CD4-positive, alpha-beta T cell treated with Interleukin-12 subunit alpha and Interleukin-12 subunit beta, for 1 hour (primary cell): ENCODE measurements around the gene SLC39A10.

ENCODE experiments used
- DNase-seq: peaks from one replicate; pipeline ENCODE4 v3.0.0-alpha.2; 2020

SLC39A10 gene

DNA sequence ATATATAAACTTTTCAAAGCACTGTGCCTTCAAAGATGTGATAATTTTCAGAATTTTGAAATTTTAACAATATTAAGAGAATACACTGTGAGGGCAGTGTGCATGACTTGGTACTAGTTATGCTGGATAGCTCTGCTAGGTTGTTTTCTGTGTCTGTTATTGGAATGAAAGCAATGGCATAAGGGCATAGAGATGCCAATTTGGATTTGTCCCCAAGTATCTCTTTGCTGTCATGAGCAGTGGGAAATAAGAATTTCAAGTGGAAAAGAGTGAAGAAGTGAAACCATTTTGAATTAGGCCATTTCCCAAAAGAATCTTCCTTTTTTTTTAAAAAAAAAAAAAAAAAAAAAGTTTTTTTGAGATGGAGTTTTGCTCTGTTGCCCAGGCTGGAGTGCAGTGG is 76.8 kb downstream of the SLC39A10 start:
- DNase-seq, result no peak

GRCh38 chr2:195734395-195734794 is 77.4 kb downstream of the SLC39A10 start:
- DNase-seq, result no peak

DNA sequence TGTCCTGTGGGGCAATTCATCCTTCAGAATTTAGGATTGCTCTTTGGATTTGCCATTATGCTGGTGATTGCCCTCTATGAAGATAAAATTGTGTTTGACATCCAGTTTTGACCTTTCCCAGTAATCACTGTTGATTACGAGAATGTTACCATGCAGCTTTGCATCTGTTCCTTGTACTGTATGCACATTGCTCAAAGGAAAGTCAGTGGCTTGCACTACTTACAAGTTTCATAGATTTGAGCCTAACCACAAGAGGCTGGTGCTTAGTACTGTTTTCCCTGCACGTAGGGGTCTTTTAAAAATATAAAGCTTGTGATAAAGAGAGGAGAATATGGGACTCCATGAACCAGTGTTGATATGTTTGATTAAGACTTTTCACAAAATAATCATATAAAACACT is 77.9 kb downstream of the SLC39A10 start:
- no peak for DNase-seq

GRCh38 chr2:195735347-195735746 is 78.3 kb downstream of the SLC39A10 start:
- no peak for DNase-seq

GRCh38 chr2:195737511-195738325 is 80.7 kb downstream of the SLC39A10 start:
- DNase-seq, result no peak

DNA sequence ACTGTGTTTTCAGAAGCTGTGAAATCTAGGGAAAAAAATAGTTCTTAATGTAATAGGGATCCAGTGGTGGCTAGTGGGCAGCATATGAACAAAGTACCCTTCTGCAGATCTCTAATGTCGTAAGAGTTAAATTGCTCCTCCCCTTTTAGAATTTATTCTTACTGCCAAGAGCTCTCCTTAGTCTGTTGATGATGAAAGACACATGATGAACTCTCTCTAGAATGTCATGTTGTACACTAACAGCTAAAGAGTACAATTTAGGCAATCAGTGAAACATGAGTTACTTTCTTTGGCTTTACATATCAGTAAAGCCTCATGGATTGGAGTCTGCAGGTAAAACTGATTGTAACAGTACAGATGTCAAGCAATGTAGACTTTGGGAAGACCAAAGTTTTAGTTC is 84.2 kb downstream of the SLC39A10 start:
- DNase-seq, result no peak

DNA sequence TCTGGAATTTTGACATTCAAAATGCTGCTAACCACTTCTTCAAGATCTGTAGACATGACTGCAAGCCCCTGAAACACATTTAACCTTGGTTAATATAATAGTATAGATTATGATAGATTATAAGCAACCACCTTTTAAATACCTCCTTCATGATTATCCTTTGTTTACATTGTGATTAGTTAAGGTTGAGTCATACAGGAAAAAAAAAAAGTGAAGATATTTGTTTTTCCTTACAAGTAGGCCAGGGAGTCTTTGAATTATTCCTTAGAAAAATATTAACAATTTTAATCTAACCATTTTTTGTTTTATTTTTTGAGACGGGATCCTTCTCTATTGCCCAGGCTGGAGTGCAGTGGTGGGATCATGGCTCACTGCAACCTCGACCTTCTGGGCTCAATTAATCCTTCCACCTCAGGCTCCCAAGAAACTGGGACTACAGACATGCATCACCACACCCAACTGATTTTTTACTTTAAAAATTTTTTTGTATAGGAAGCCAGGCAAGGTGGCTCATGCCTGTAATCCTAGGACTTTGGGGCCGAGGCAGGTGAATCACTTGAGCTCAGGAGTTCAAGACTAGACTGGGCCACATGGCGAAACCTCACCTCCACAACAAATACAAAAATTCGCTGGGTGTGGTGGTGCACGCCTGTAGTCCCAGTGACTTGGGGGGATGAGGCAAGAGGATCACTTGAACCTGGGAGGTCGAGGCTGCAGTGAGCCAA is 99.4 kb downstream of the SLC39A10 start:
- DNase-seq, result no peak

- no peak for DNase-seq
Measured at GRCh38 chr2:195758846-195759245, 101.8 kb downstream of the SLC39A10 start.

DNA sequence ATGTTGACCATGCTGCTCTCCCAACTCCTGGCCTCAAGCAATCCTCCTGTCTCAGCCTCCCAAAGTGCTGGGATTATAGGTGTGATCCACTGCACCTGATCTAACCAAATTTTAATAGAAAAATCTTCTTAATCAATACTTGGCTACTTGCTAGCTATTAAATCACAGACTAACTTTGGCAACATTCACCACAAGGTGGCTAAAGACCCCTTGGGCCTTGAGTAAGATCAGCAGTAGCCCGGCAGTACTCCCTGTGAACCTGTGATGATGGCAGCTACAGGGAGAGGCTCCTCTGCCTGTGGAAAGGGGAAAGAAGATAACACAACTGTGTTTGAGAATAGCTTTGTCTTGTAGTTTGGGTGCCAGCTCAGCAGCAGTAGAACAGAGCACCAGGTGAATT is 102.9 kb downstream of the SLC39A10 start:
- DNase-seq, result no peak

DNA sequence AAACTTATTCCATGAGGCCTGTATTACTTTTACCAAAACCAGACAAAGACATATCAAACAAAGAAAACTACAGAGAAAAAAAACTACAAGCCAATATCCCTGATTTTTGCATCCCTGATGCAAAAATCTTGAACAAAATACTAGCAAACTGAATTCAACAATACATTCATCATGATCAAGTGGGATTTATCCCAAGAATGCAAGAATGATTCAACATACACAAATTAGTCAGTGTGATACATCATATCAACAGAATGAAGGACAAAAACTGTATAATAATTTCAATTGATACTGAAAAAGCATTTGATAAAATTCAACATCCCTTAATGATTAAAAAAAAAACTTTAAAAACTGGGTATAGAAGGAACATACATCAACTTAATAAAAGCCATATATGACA is 106.8 kb downstream of the SLC39A10 start:
- DNase-seq, result no peak

- no peak for DNase-seq
Measured at GRCh38 chr2:195766691-195767090, 109.7 kb downstream of the SLC39A10 start.

GRCh38 chr2:195768431-195768830 is 111.4 kb downstream of the SLC39A10 start:
- DNase-seq, result no peak

DNA sequence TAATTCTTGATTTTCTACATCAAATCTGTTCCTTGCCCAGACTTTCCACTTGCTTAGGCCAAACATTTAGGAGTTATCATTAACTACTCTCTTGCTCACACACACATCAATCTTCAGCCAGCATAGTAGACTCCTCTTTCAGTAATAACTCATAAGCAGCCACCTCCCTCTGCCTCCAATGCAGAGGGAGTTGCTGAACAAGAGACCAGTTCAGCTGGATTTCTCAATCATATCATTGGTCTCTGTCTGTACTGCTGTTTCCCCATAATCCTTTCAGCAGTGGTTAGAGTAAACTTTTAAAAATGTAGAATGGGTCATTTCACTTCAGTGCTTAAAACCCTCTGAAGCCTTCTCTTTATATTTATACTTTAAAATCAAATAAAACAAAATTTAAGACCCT is 112.9 kb downstream of the SLC39A10 start:
- no peak for DNase-seq

DNA sequence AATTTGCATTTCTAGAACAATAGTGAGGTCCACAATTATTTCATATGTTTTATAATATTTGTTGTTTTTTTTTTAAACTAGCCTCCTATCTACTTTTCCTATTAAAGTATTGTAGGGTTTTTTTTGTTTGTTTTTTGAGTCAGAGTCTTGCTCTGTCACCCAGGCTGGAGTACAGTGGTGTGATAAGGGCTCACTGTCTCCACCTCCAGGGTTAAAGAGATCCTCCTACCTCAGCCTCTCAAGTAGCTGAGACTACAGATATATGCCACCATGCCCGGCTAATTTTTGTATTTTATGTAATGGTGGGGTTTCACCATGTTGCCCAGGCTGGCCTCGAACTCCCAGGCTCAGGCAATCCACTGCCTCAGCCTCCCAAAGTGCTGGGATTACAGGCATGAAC is 122.5 kb downstream of the SLC39A10 start:
- no peak for DNase-seq

DNA sequence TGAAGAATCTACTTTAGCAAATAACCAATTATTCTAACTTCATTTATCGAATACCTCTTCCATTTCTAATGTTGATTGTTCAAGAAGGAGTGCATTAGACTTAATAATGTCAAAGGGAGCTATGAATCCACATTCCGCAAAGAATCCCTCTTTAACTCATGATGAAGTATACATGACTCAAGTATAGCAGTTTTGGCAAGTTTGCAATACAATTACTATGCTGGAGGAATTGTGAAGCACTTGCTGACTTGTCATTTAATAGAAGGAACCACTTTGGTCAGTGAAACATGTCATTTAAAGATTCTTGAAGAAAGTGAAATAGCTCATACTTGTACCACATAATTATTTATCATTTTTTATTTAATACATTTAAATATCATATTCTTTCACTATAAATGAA is 125.1 kb downstream of the SLC39A10 start:
- no peak for DNase-seq
